Right lobe of liver (tissue), 4 donors: ENCODE results near the gene NEDD4L.

Experiments used
- CTCF ChIP-seq, 4 donors: fragments of 200-600 bp in 3 of 4; fragments of 450-650 bp in 1 of 4; IDR thresholded peaks; one replicate each; pipeline versions ENCODE4 v1.5.1 to v1.8.0; 2016 to 2022; ENCODE audit warnings: antibody characterized with exemption in 4 of 4, mild to moderate bottlenecking in 2 of 4
- POLR2A ChIP-seq: fragments of 450-650 bp; IDR thresholded peaks from one replicate; pipeline ENCODE4 v1.6.1; 2017; ENCODE audit warnings: antibody characterized with exemption, mild to moderate bottlenecking
- donor health status: DM: no; HTN: no; CAD: no.
- donor health status: DM: no; HTN: no; CAD: no.
- donor health status: DM: no; HTN: yes; CAD: no.

GRCh38 chr18:58242435-58242834 lies 198.4 kb downstream of the NEDD4L start:
- TF ChIP-seq CTCF (IDR thresholded peaks at IDR 0.05) (no peak), POLR2A (no peak)
